ENCODE measurements around the gene PPP1R10. TPM values are rescaled to one million over a fixed set of nuclear protein-coding genes. Genes with fewer than 3 reads are reported as not detected.

The PPP1R10 gene
- total RNA-seq, 1 experiment from 2014 or later = 29.5 TPM

DNA sequence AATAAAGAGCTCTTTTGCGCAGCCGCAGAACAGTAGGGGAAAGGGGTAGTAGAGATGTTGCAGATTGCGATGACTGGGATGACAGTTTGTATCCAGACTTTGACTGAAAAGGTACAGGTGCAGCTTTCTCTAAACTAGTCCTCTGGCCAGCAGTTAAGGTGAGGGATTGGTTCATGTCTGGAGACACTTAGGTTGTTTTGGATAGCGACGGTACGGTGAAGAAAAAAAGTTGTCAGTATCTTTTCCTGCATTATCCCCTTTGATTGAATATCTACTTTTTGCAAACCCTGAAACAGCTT lies 59.4 kb downstream of the PPP1R10 start:
- DNase-seq (ENCODE audit: low read depth) = no peak

DNA sequence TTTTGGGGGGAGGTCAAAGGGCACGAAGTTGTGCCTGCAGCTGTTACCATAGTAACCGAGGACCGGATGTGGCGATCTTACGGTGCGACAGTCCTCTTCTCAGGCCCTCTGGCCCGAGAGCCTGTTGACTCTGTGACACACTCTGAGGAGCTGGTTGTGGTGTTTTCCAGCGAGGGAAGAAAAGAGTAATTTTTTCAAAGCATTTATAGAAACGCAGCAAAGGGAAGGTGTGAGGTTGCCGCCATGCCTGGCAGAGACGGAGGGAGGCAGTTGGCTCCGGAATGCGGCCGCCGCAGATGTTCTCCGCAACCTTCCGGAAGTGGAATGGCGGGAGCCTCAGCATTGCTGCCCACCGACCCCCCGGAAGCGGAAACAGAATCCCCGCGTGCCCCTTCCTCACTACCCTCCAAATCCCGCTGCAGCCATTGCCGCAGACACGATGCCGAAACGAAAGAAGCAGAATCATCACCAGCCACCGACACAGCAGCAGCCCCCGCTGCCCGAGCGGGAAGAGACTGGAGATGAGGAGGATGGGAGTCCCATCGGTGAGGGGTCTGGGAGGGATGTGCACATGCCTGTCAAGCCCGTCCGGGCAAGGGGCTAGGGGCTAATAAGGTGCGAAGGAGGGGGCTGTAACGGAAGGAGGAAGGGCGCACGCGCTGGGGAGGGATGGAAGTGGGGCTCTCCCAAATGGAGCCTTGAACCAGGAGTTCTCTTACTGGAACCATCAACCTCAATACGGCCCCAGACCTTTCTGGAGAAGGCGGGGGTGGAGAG lies 59.9 kb downstream of the PPP1R10 start, which contains the start of gene PRR3:
Gene PRR3 (plus strand): TSS at position 390 of the 777 bp plus-strand sequence. CDS start 50 bp downstream, at position 440.
- peak; percentile 86 for DNase-seq (ENCODE audit: low read depth)

DNA sequence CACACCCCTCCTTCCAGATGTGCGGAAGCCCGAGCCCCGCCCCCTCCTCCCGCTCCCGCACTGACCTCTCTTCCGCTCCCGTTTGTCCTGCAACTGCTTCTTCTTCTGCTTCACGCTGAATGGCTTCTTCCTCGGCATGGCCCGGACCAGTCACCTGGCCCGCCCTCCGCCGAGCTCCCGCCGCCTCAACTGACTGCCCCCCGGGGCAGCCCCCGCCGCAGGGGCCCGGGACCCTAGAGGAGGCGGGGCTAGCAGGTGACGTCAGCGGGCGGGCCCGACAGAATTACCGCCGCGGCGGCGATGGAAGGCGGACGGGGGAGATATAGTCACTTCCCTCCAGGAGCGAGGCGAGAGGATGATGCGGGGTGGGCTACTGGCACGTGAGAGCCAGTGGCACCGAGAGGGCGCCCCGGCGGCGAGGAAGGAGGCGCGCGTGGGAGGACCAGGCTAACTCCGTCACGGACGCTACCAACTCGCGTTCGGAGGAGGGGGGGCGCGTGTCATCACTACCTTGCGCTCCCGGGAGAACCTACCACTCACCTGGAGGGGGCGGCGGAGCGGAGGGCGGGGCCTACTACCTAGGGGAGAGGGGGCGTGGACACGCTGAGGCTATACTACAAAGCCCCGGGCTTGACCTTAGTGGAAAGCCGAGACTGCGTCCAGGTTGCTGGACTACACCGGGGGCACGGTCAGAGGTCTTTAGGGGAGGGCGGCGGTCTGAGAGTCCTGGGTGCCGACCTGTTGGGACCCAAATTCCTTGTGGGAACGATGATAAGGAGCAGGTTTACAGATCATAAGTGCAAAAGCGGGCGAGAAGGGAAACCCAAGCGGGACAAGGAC lies 60.8 kb downstream of the PPP1R10 start, which contains the start of gene GNL1:
Gene GNL1 (minus strand): TSS at position 424 of the 840 bp plus-strand sequence. CDS start 286 bp downstream, at position 138.
- DNase-seq (ENCODE audit: low read depth) = peak; percentile 80

DNA sequence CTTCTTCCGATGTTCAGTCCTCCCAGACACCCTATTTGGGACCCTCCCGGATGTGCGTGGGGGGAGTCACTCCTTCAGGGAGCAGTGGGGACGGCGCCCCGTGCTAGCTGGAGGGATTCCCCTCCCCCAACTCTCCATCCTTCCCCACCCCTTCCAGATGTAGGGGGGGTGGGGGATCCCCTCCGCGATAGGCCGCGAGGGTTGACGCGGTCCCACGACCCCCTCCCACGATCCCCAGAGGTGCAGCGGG lies 61.3 kb downstream of the PPP1R10 start:
- DNase-seq (ENCODE audit: low read depth) = peak; percentile 39

DNA sequence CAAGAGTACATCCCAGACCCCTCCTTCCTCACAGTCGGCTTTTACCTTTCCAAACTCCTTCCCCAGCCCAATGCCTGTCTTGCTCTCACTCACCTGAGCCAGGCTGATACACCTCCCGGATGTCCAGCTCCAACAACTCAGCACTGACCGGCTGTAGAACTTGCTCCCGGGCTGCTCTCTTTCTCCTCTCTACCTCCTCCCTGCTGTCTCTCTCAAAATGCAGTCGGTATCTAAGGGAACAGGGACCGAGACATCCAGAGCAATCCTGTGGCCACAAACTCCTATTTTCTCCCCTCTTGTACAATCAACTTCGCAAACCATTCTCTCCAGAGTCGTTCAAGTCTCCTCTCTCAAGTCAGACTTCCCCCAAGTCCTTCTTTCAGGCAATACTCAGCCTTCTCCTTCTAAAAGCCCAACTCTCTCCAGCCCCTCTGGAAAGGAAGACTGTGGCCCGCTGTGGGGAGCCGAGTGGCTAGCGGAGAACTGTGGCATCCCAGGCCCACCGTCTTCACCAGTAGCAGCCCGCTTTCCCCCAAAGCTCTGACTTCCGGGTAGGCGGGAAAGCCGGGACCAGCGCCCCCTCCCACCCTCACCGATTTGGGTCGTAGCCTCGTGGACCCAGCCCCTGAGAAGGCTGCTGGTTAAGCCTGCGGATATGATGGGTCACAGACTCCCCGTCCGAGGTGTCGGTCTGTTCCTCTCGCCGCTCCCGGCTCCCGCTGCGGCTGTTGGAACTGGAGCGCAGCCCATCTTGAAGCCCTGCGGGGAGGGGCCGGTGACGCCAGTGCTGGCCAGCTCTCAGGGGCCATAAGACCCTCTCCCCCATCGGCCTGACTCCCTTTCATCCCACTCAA lies 61.9 kb downstream of the PPP1R10 start:
- DNase-seq (ENCODE audit: low read depth) = no peak

DNA sequence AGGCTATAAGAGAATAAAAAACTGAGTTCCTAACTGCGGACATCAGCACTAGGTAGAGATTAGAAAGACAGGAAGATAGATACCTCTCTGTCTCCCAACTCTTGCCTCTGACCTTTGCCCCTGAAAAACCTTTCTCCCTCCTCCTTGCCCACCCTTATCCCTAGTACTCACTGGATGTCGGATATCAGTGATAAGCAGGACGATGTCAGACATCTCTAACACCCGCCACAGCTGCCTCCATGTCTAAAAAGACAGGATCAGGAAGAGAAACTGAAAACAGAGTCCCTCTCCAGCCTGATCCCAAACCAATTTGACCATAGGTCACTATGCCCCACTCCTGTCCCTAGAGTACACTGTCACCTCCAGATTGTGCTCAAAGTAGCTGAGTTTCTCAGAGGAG lies 62.6 kb downstream of the PPP1R10 start:
- no peak for DNase-seq (ENCODE audit: low read depth)

Small RNA genes lying within 50 kb of the gene (small RNA-seq; reads per million reads assigned to genes)
- gene MIR877 = 0.45 reads per million, percentile 51 among the genes with 10 or more reads in this experiment

Other genes with a start within 250 kb of the PPP1R10 start
- gene HLA-E, start 127.7 kb downstream of the PPP1R10 start, total RNA-seq (2014; rRNA removed; shearing (Covaris generic)) = 51.5 and 51.9 TPM in 2 replicates
- gene GNL1, start 60.8 kb downstream of the PPP1R10 start, total RNA-seq (2014; rRNA removed; shearing (Covaris generic)) = 67.5 and 78.6 TPM in 2 replicates
- gene PRR3, start 59.9 kb downstream of the PPP1R10 start, total RNA-seq (2014; rRNA removed; shearing (Covaris generic)) = 12.7 and 21.4 TPM in 2 replicates
- 72.3 and 77.8 TPM in 2 replicates for gene ABCF1, start 45.8 kb downstream of the PPP1R10 start, total RNA-seq (2014; rRNA removed; shearing (Covaris generic))
- 112 and 132 TPM in 2 replicates for gene MRPS18B, start 597 bp upstream of the PPP1R10 start, total RNA-seq (2014; rRNA removed; shearing (Covaris generic))
- gene ATAT1, start 9.6 kb upstream of the PPP1R10 start, total RNA-seq (2014; rRNA removed; shearing (Covaris generic)) = 4.5 and 6.6 TPM in 2 replicates
- 10.5 and 16.2 TPM in 2 replicates for gene C6orf136, start 29.9 kb upstream of the PPP1R10 start, total RNA-seq (2014; rRNA removed; shearing (Covaris generic))
- 50.2 and 55.5 TPM in 2 replicates for gene DHX16, start 55.8 kb upstream of the PPP1R10 start, total RNA-seq (2014; rRNA removed; shearing (Covaris generic))
- gene PPP1R18, start 69.4 kb upstream of the PPP1R10 start, total RNA-seq (2014; rRNA removed; shearing (Covaris generic)) = 86.0 and 109 TPM in 2 replicates
- gene NRM, start 73.7 kb upstream of the PPP1R10 start, total RNA-seq (2014; rRNA removed; shearing (Covaris generic)) = 11.2 and 18.5 TPM in 2 replicates
- 11.0 and 12.9 TPM in 2 replicates for gene MDC1, start 100.0 kb upstream of the PPP1R10 start, total RNA-seq (2014; rRNA removed; shearing (Covaris generic))
- 1,534 and 1,911 TPM in 2 replicates for gene TUBB, start 103.1 kb upstream of the PPP1R10 start, total RNA-seq (2014; rRNA removed; shearing (Covaris generic))
- gene FLOT1, start 125.4 kb upstream of the PPP1R10 start, total RNA-seq (2014; rRNA removed; shearing (Covaris generic)) = 67.0 and 73.8 TPM in 2 replicates
- 156 and 195 TPM in 2 replicates for gene IER3, start 127.3 kb upstream of the PPP1R10 start, total RNA-seq (2014; rRNA removed; shearing (Covaris generic))

Measured in HT1080 (cell line).